ENCODE results near the gene SETD5. TPM values are rescaled to one million over a fixed set of nuclear protein-coding genes. Genes with fewer than 3 reads are reported as not detected.

SETD5 gene
- total RNA-seq, 1 donor from 2014 or later = 124 TPM

DNA sequence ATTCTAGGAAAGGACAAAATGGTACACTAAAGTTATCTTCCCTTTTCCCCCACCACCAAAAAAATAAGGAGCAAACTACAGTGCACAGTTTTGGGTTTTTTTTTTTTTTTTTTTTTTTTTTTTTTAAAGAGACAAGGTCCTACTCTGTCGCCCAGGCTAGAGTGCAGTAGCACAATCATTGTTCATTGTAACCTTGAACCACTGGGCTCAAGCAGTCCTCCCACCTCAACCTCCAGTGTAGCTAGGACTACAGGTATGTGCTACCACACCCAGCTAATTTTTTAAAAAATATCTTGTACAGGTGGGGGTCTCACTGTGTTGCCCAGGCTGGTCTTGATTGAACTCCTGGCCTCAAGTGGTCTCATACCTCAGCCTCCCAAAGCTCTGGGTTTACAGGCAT lies 14.9 kb downstream of the SETD5 start:
- H3K9me3 ChIP-seq = no peaks in the 10 kb centered on the region
- no peak overlapping the region for H3K4me3 ChIP-seq
- TF ChIP-seq, protein P1, sequence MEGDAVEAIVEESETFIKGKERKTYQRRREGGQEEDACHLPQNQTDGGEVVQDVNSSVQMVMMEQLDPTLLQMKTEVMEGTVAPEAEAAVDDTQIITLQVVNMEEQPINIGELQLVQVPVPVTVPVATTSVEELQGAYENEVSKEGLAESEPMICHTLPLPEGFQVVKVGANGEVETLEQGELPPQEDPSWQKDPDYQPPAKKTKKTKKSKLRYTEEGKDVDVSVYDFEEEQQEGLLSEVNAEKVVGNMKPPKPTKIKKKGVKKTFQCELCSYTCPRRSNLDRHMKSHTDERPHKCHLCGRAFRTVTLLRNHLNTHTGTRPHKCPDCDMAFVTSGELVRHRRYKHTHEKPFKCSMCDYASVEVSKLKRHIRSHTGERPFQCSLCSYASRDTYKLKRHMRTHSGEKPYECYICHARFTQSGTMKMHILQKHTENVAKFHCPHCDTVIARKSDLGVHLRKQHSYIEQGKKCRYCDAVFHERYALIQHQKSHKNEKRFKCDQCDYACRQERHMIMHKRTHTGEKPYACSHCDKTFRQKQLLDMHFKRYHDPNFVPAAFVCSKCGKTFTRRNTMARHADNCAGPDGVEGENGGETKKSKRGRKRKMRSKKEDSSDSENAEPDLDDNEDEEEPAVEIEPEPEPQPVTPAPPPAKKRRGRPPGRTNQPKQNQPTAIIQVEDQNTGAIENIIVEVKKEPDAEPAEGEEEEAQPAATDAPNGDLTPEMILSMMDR (IDR thresholded peaks at IDR 0.05) = no peak
- H3K27me3 ChIP-seq = no peaks in the 10 kb centered on the region
- no peak for ATAC-seq
- H3K4me1 ChIP-seq = peaks cover 57% of the 10 kb centered on the region
- DNase-seq = no peak
- H3K36me3 ChIP-seq = peaks cover 11% of the 10 kb centered on the region
- intact Hi-C loops (cut with DNase I) = no loop called here
- no peak overlapping the region for H3K27ac ChIP-seq

DNA sequence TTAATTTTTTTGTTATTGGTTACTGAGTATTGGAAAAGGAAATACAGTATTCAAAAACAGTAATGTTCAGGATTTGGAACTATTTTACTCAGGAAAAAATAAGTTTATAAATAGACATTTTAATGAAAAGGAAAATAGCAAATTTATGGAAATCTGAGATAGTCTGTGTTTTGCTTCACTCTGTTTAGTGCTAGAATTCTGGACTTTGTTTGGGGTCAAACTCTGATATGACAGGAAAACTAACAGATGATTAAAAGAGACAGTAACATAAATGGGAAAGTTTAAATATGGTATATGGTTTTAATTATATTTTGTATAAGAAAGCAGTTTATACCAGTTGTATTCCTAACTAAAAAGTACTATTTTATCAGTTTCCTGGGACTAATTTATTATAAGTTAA lies 17.4 kb downstream of the SETD5 start:
- H3K4me3 ChIP-seq = no peak overlapping the region
- TF ChIP-seq, protein P1 (IDR thresholded peaks at IDR 0.05) = no peak
- H3K9me3 ChIP-seq = no peaks in the 10 kb centered on the region
- H3K27me3 ChIP-seq = no peaks in the 10 kb centered on the region
- ATAC-seq = no peak
- peaks cover 11% of the 10 kb centered on the region for H3K36me3 ChIP-seq
- peaks cover 46% of the 10 kb centered on the region for H3K4me1 ChIP-seq
- no peak overlapping the region for H3K27ac ChIP-seq
- intact Hi-C loops (cut with DNase I) = no loop called here
- no peak for DNase-seq

DNA sequence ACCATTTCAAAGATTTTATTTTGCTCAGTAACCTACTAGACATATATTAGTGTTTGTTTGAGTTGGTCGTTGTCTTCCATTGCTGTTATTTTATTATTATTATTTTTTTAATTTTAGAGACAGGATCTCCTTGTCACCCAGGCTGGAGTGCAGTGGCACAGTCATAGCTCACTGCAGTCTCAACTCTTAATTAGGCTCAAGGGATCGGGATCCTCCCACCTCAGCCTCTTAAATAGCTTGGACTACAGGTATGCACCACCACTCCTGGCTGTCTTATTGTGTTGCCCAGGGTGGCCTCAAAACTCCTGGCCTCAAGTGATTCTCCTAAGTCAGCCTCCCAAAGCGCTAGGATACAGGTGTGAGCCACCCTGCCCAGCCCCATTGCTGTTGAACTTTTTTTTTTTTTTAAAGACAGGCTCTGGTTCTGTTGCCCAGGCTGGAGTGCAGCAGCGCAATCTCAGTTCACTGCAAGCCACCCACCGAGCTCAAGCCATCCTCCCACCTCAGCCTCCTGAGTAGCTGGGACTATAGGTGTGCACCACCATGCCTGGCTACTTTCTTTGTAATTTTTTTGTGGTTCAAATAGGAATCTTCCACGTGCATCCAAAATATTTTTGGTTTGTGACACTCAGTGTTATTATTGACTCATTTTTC lies 18.2 kb downstream of the SETD5 start:
- Histone ChIP-seq H3K9me3 (no peaks in the 10 kb centered on the region), H3K27ac (no peak overlapping the region), H3K36me3 (peaks cover 11% of the 10 kb centered on the region), H3K27me3 (no peaks in the 10 kb centered on the region), H3K4me1 (peaks cover 50% of the 10 kb centered on the region), H3K4me3 (no peak overlapping the region)
- DNase-seq = no peak
- intact Hi-C loops (cut with DNase I) = no loop called here
- no peak for ATAC-seq
- TF ChIP-seq, protein P1 (IDR thresholded peaks at IDR 0.05) = no peak

DNA sequence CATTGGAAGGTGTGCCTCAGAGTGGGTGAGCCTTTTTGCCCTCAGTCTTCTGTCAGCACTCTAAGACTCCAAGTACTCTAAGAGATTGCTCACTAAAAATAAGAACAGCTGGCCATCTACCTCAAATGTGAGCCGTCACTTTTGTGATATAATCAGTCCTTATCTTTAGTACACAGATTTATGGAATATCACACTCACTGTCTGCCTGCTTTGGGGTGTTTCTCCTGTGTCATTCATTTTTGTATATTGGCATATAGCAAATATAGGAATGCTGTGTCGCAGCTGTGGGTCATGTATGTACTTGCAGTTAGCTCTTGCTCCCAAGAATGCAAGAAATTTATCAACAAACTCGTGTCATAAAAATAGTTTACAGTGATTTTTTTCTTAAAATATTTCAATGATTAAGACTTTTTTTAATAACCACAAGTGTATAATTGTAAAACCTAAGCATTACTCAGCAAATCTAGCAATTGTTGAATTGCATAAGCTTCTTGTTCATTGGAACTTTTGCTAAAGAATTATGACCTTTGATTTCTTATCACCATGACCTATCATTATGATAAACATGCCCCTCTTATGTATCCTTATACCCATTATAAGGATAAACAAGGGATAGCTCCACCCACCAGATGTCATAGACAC lies 18.8 kb downstream of the SETD5 start:
- intact Hi-C loops (cut with DNase I) = no loop called here
- TF ChIP-seq, protein P1 (IDR thresholded peaks at IDR 0.05) = no peak
- ATAC-seq (no peak), DNase-seq (no peak)
- Histone ChIP-seq H3K27me3 (no peaks in the 10 kb centered on the region), H3K4me3 (no peak overlapping the region), H3K4me1 (peaks cover 50% of the 10 kb centered on the region), H3K36me3 (peaks cover 11% of the 10 kb centered on the region), H3K9me3 (no peaks in the 10 kb centered on the region), H3K27ac (no peak overlapping the region)

DNA sequence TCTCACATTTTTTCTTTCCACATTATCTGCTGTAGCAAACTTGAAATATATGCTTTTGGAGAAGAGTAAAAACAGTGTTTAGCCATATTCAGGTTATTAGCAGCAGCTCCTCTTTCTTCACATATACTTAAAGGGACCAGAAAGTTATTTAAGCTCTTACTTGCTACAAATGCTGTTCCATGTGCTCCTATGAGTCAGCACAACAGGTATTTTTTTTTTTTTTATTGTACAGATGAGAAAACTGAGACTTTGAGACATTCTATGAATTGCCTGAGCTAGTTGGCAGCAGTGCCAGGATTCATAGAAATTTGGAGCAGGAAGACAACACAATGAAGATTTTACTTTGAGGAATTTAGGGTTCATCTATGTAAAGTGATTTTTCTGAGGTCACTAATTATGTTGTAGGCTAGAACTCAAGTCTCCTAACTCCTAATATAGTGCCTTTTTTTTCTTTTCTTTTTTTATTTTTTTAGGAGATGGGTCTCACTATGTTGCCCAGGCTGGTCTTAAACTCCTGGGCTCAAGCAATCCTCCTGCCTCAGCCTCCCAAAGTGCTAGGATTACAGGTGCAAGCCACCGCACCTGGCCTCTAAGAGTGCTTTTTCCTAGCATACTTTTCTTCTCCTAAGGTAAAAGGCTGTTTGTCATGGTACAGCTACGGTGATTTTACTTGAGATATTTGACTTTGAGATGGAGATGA lies 23.6 kb downstream of the SETD5 start:
- ATAC-seq (no peak), DNase-seq (no peak)
- Histone ChIP-seq H3K4me3 (no peak overlapping the region), H3K9me3 (no peaks in the 10 kb centered on the region), H3K27ac (peak overlapping the region; percentile 12), H3K27me3 (no peaks in the 10 kb centered on the region), H3K4me1 (peaks cover 63% of the 10 kb centered on the region), H3K36me3 (peaks cover 14% of the 10 kb centered on the region)
- TF ChIP-seq, protein P1 (IDR thresholded peaks at IDR 0.05) = no peak
- intact Hi-C loops (cut with DNase I) = no loop called here

Measured in upper lobe of right lung (tissue), 1 donor.